CD4-positive, alpha-beta memory T cell (primary cell): ENCODE results near the gene INKA1. TPM values are rescaled to one million over a fixed set of nuclear protein-coding genes. Genes with fewer than 3 reads are reported as not detected.

Experiments
- CTCF ChIA-PET: fragments of 350-600 bp; sonication (Branson Sonifier 250); formaldehyde crosslinking; loops from one replicate; lab custom pipeline; 2021; ENCODE audit warnings: inconsistent platforms; ENCODE audit not compliant: partially characterized antibody; lab: Charles Lee
- POLR2A ChIA-PET: fragments of 350-600 bp; sonication (Branson Sonifier 250); formaldehyde crosslinking; loops from one replicate; lab custom pipeline; 2021; ENCODE audit not compliant: partially characterized antibody; lab: Charles Lee
- DNase-seq, 5 donors: peaks; one replicate each; pipeline versions ENCODE4 v3.0.0 to v3.0.0-alpha.2; 2020 to 2022; ENCODE audit warnings: mixed read lengths in 1 of 5
- H3K27ac ChIP-seq: one replicate; pipeline ENCODE4 v1.7.0; 2013; ENCODE audit warnings: low read depth, low read length
- H3K27me3 ChIP-seq: 2 replicates; pipeline ENCODE4 v1.7.0; 2013; ENCODE audit warnings: mild to moderate bottlenecking, low read length, moderate library complexity; ENCODE audit not compliant: insufficient read depth
- H3K36me3 ChIP-seq: 2 replicates; pipeline ENCODE4 v1.7.0; 2013; ENCODE audit warnings: mild to moderate bottlenecking, low read length, moderate library complexity; ENCODE audit not compliant: insufficient read depth
- H3K4me1 ChIP-seq: 2 replicates; pipeline ENCODE4 v1.7.0; 2013; ENCODE audit warnings: mild to moderate bottlenecking, low read length, moderate library complexity; ENCODE audit not compliant: insufficient read depth
- H3K4me3 ChIP-seq, 2 donors: one replicate each; pipeline ENCODE4 v1.7.0; 2013; ENCODE audit warnings: low read length in 2 of 2, mild to moderate bottlenecking in 1 of 2
- H3K9me3 ChIP-seq, 2 donors: one replicate each; pipeline ENCODE4 v1.7.0; 2013; ENCODE audit warnings: low read length in 2 of 2, control low read depth in 1 of 2; ENCODE audit not compliant: control insufficient read depth in 1 of 2
- H3K27ac Mint-ChIP-seq, 7 donors: one replicate each; pipeline ENCODE4 v1.8.0; 2020 to 2021; ENCODE audit warnings: mixed read lengths in 7 of 7, mild to moderate bottlenecking in 6 of 7, inconsistent platforms in 3 of 7, moderate library complexity in 3 of 7
- H3K27me3 Mint-ChIP-seq, 2 donors: one replicate each; pipeline ENCODE4 v1.8.0; 2020 to 2021; ENCODE audit warnings: mixed read lengths in 2 of 2
- H3K36me3 Mint-ChIP-seq, 2 donors: one replicate each; pipeline ENCODE4 v1.8.0; 2020 to 2021; ENCODE audit warnings: mixed read lengths in 2 of 2, inconsistent platforms in 1 of 2, mild to moderate bottlenecking in 1 of 2
- H3K4me1 Mint-ChIP-seq, 4 donors: one replicate each; pipeline ENCODE4 v1.8.0; 2020 to 2021; ENCODE audit warnings: mixed read lengths in 4 of 4, mild to moderate bottlenecking in 1 of 4
- H3K4me3 Mint-ChIP-seq, 8 donors: one replicate each; pipeline ENCODE4 v1.8.0; 2020 to 2021; ENCODE audit warnings: mixed read lengths in 8 of 8, mild to moderate bottlenecking in 7 of 8, moderate library complexity in 6 of 8, inconsistent platforms in 3 of 8
- H3K9me3 Mint-ChIP-seq, 8 donors: one replicate each; pipeline ENCODE4 v1.8.0; 2020 to 2021; ENCODE audit warnings: mixed read lengths in 8 of 8, mild to moderate bottlenecking in 5 of 8, inconsistent platforms in 3 of 8, moderate library complexity in 1 of 8
- intact Hi-C: fragments of 100-400 bp; cut with micrococcal nuclease; formaldehyde crosslinking; loops from one replicate; pipeline ENCODE4 v1.15.1; 2023
- microRNA-seq: library from miRNA; unstranded; fragments of <30 nt; microRNA quantifications from one replicate; pipeline ENCODE4 v1.2.0, GENCODE V29; 2021; ENCODE audit warnings: borderline replicate concordance, borderline number of aligned reads, borderline microRNAs expressed, mixed read lengths
- polyA plus RNA-seq, 2 donors: library from polyadenylated mRNA; unstranded; fragments of 300-500 nt; fragmentation: Illumina TruSeq; gene quantifications; one replicate each; pipeline ENCODE4 v1.2.3, GENCODE V29; 2021
- total RNA-seq, 2 experiments: library from RNA; stranded (reverse); gene quantifications; one replicate each; pipeline ENCODE4 v1.2.3, GENCODE V29; 2021

The INKA1 gene
- total and polyA plus RNA-seq, 4 experiments from 2014 or later, result 0.45 to 1.5 (median 0.87) TPM

GRCh38 chr3:49844464-49845183, 41.6 kb downstream of the INKA1 start:
- H3K4me1 Mint-ChIP-seq, result no peaks in the 10 kb centered on the region

GRCh38 chr3:49845694-49846093, 42.6 kb downstream of the INKA1 start:
- no peaks in the 10 kb centered on the region for H3K36me3 ChIP-seq
- CTCF ChIA-PET, result interaction anchor here (1.5 to 15.0 kb wide), 3 partner anchors 9 to 44 kb away, joined by 3 to 310 read pairs (median 8); partner anchors contain the start of genes CDHR4 and INKA1
- POLR2A ChIA-PET, result interaction anchor here (1.5 to 3.3 kb wide), 2 partner anchors 32 to 43 kb away, joined by 4 to 9 read pairs; partner anchors contain the start of genes INKA1 and UBA7
- H3K27ac Mint-ChIP-seq, result peak overlapping the region in 1 of 7 donors; percentile 63
- DNase-seq, result no peak
- H3K4me3 Mint-ChIP-seq, result no peak overlapping the region
- H3K9me3 Mint-ChIP-seq, result peaks cover 0 to 2% (median 0%) of the 10 kb centered on the region in 8 donors
- H3K4me3 ChIP-seq, result no peak overlapping the region
- H3K27me3 ChIP-seq, result no peaks in the 10 kb centered on the region
- no peaks in the 10 kb centered on the region for H3K36me3 Mint-ChIP-seq
- H3K4me1 ChIP-seq, result no peaks in the 10 kb centered on the region
- no peaks in the 10 kb centered on the region for H3K9me3 ChIP-seq
- H3K27ac ChIP-seq, result no peak overlapping the region
- H3K27me3 Mint-ChIP-seq, result no peaks in the 10 kb centered on the region
- intact Hi-C loops, result no loop called here
- H3K4me1 Mint-ChIP-seq, result no peaks in the 10 kb centered on the region

More at GRCh38 chr3:49844464-49845183, 41.6 kb downstream of the INKA1 start:
- ChIA-PET POLR2A (interaction anchor here (1.5 to 3.3 kb wide), 2 partner anchors 31 to 42 kb away, joined by 4 to 9 read pairs; partner anchors contain the start of genes INKA1 and UBA7), CTCF (interaction anchor here (0.6 to 15.0 kb wide), 5 partner anchors 8 to 439 kb away, joined by 3 to 310 read pairs (median 4); partner anchors contain the start of genes CDHR4 and INKA1)
- no peak for DNase-seq
- intact Hi-C loops, result no loop called here
- H3K36me3 ChIP-seq, result no peaks in the 10 kb centered on the region
- no peaks in the 10 kb centered on the region for H3K27me3 Mint-ChIP-seq
- no peak overlapping the region for H3K4me3 ChIP-seq
- H3K9me3 Mint-ChIP-seq, result peaks cover 0 to 2% (median 0%) of the 10 kb centered on the region in 8 donors
- H3K4me3 Mint-ChIP-seq, result no peak overlapping the region
- H3K27ac ChIP-seq, result no peak overlapping the region
- H3K27ac Mint-ChIP-seq, result peak overlapping the region in 1 of 7 donors; percentile 50
- H3K27me3 ChIP-seq, result no peaks in the 10 kb centered on the region
- H3K4me1 ChIP-seq, result no peaks in the 10 kb centered on the region
- no peaks in the 10 kb centered on the region for H3K9me3 ChIP-seq
- no peaks in the 10 kb centered on the region for H3K36me3 Mint-ChIP-seq

Small RNA genes lying within 50 kb of the gene (microRNA-seq; reads per million reads assigned to microRNA genes)
- gene MIR5193, result 1.9 reads per million

Other genes with a start within 250 kb of the INKA1 start
- gene BSN, start 248.8 kb upstream of the INKA1 start, total RNA-seq, result under 1 TPM; 0.06 to 0.15 TPM
- under 1 TPM in 1 of 2 donors, not detected in 1; 0.01 TPM for gene BSN, start 248.8 kb upstream of the INKA1 start, polyA plus RNA-seq
- gene APEH, start 128.9 kb upstream of the INKA1 start, total RNA-seq, result 100 to 1,000 TPM; 130 to 136 TPM
- gene APEH, start 128.9 kb upstream of the INKA1 start, polyA plus RNA-seq, result 100 to 1,000 TPM; 100 to 140 TPM
- gene MST1, start 113.8 kb upstream of the INKA1 start, total RNA-seq, result 10 to 100 TPM in 1 of 2 experiments, 1 to 10 TPM in 1; 6.3 to 10.2 TPM
- under 1 TPM in 1 of 2 donors, not detected in 1; 0.94 TPM for gene MST1, start 113.8 kb upstream of the INKA1 start, polyA plus RNA-seq
- 10 to 100 TPM; 69.7 to 74.7 TPM for gene RNF123, start 113.7 kb upstream of the INKA1 start, total RNA-seq
- 10 to 100 TPM in 1 of 2 donors, 1 to 10 TPM in 1; 3.1 to 25.0 TPM for gene RNF123, start 113.7 kb upstream of the INKA1 start, polyA plus RNA-seq
- not detected for gene AMIGO3, start 83.6 kb upstream of the INKA1 start, total RNA-seq
- not detected for gene AMIGO3, start 83.6 kb upstream of the INKA1 start, polyA plus RNA-seq
- gene GMPPB, start 79.3 kb upstream of the INKA1 start, total RNA-seq, result 10 to 100 TPM; 59.5 to 61.3 TPM
- 10 to 100 TPM; 22.2 to 24.0 TPM for gene GMPPB, start 79.3 kb upstream of the INKA1 start, polyA plus RNA-seq
- 10 to 100 TPM; 50.1 to 60.0 TPM for gene IP6K1, start 16.7 kb upstream of the INKA1 start, total RNA-seq
- gene IP6K1, start 16.7 kb upstream of the INKA1 start, polyA plus RNA-seq, result 10 to 100 TPM; 19.4 to 38.8 TPM
- gene CDHR4, start 3.4 kb upstream of the INKA1 start, total RNA-seq, result under 1 TPM in 1 of 2 experiments, not detected in 1; 0.17 TPM
- not detected for gene CDHR4, start 3.4 kb upstream of the INKA1 start, polyA plus RNA-seq
- gene UBA7, start 10.7 kb downstream of the INKA1 start, total RNA-seq, result 100 to 1,000 TPM; 269 to 299 TPM
- 10 to 100 TPM; 39.8 to 45.7 TPM for gene UBA7, start 10.7 kb downstream of the INKA1 start, polyA plus RNA-seq
- gene TRAIP, start 53.3 kb downstream of the INKA1 start, total RNA-seq, result 1 to 10 TPM; 4.6 to 6.7 TPM
- gene TRAIP, start 53.3 kb downstream of the INKA1 start, polyA plus RNA-seq, result 1 to 10 TPM; 1.0 to 1.9 TPM
- not detected for gene CAMKV, start 66.6 kb downstream of the INKA1 start, total RNA-seq
- gene CAMKV, start 66.6 kb downstream of the INKA1 start, polyA plus RNA-seq, result not detected
- gene MST1R, start 100.6 kb downstream of the INKA1 start, total RNA-seq, result 1 to 10 TPM; 1.3 TPM
- under 1 TPM in 1 of 2 donors, not detected in 1; 0.38 TPM for gene MST1R, start 100.6 kb downstream of the INKA1 start, polyA plus RNA-seq
- 10 to 100 TPM in 1 of 2 experiments, 1 to 10 TPM in 1; 9.5 to 11.1 TPM for gene MON1A, start 126.5 kb downstream of the INKA1 start, total RNA-seq
- 10 to 100 TPM; 15.2 to 16.5 TPM for gene MON1A, start 126.5 kb downstream of the INKA1 start, polyA plus RNA-seq
- gene RBM6, start 136.9 kb downstream of the INKA1 start, total RNA-seq, result 100 to 1,000 TPM; 191 to 194 TPM
- 10 to 100 TPM; 17.9 to 45.7 TPM for gene RBM6, start 136.9 kb downstream of the INKA1 start, polyA plus RNA-seq